ENCODE results near the gene CTSE.

The CTSE gene

GRCh38 chr1:206012086-206012859 lies 11.4 kb downstream of the CTSE start:
- Histone ChIP-seq H3K36me3 (no peaks in the 10 kb centered on the region), H3K9me3 (ENCODE audit: severe bottlenecking) (no peaks in the 10 kb centered on the region), H3K27me3 (ENCODE audit: insufficient read depth, low read depth, severe bottlenecking) (no peaks in the 10 kb centered on the region), H3K4me3 (ENCODE audit: low read depth, low read length) (no peak overlapping the region), H3K27ac (no peak overlapping the region)
- peak; percentile 29 for DNase-seq
- no peak for TF ChIP-seq CTCF (IDR thresholded peaks at IDR 0.05; ENCODE audit: low read depth, low read length)

GRCh38 chr1:206011057-206011456 lies 12.6 kb downstream of the CTSE start:
- DNase-seq, result peak; percentile 41
- H3K36me3 ChIP-seq, result no peaks in the 10 kb centered on the region
- no peaks in the 10 kb centered on the region for H3K27me3 ChIP-seq (ENCODE audit: insufficient read depth, low read depth, severe bottlenecking)
- H3K9me3 ChIP-seq (ENCODE audit: severe bottlenecking), result no peaks in the 10 kb centered on the region
- H3K4me3 ChIP-seq (ENCODE audit: low read depth, low read length), result no peak overlapping the region
- TF ChIP-seq CTCF (IDR thresholded peaks at IDR 0.05; ENCODE audit: low read depth, low read length), result no peak
- H3K27ac ChIP-seq, result no peak overlapping the region

GRCh38 chr1:206010060-206010459 lies 13.6 kb downstream of the CTSE start:
- Histone ChIP-seq H3K4me3 (ENCODE audit: low read depth, low read length) (no peak overlapping the region), H3K9me3 (ENCODE audit: severe bottlenecking) (no peaks in the 10 kb centered on the region), H3K27me3 (ENCODE audit: insufficient read depth, low read depth, severe bottlenecking) (no peaks in the 10 kb centered on the region), H3K27ac (no peak overlapping the region), H3K36me3 (no peaks in the 10 kb centered on the region)
- TF ChIP-seq CTCF (IDR thresholded peaks at IDR 0.05; ENCODE audit: low read depth, low read length), result no peak
- DNase-seq, result peak; percentile 9

DNA sequence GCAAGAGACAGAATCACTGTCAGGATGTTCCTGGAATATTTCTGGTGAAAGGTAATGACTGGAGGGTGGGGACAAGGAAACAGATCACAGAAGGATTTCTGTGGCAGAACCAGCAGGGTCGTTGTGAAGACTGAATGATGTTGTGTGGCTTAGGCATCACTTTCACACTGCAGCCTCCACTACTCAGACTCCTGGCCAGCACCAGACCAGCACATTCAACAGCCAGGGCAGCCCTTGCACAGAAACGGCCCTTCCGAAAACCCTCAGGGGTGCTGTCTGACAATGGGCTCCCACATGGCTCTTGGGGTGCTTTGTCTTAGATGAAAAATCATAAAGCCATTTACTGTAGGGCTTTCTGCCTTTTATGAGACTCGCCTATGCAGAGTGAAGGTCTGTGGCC lies 16.7 kb downstream of the CTSE start:
- DNase-seq, result peak; percentile 3
- no peak for TF ChIP-seq CTCF (IDR thresholded peaks at IDR 0.05; ENCODE audit: low read depth, low read length)
- Histone ChIP-seq H3K9me3 (ENCODE audit: severe bottlenecking) (no peaks in the 10 kb centered on the region), H3K4me3 (ENCODE audit: low read depth, low read length) (no peak overlapping the region), H3K27ac (no peak overlapping the region), H3K27me3 (ENCODE audit: insufficient read depth, low read depth, severe bottlenecking) (no peaks in the 10 kb centered on the region), H3K36me3 (no peaks in the 10 kb centered on the region)

GRCh38 chr1:206005778-206006180 lies 17.9 kb downstream of the CTSE start:
- TF ChIP-seq CTCF (IDR thresholded peaks at IDR 0.05; ENCODE audit: low read depth, low read length), result no peak

GRCh38 chr1:206005234-206005633 lies 18.5 kb downstream of the CTSE start:
- Histone ChIP-seq H3K27ac (no peak overlapping the region), H3K9me3 (ENCODE audit: severe bottlenecking) (peaks cover 3% of the 10 kb centered on the region), H3K27me3 (ENCODE audit: insufficient read depth, low read depth, severe bottlenecking) (no peaks in the 10 kb centered on the region), H3K36me3 (no peaks in the 10 kb centered on the region), H3K4me3 (ENCODE audit: low read depth, low read length) (no peak overlapping the region)
- DNase-seq, result peak; percentile 5
- no peak for TF ChIP-seq CTCF (IDR thresholded peaks at IDR 0.05; ENCODE audit: low read depth, low read length)

More at GRCh38 chr1:206005778-206006180, 17.9 kb downstream of the CTSE start:
- H3K36me3 ChIP-seq, result no peaks in the 10 kb centered on the region
- no peaks in the 10 kb centered on the region for H3K27me3 ChIP-seq (ENCODE audit: insufficient read depth, low read depth, severe bottlenecking)
- H3K4me3 ChIP-seq (ENCODE audit: low read depth, low read length), result no peak overlapping the region
- H3K27ac ChIP-seq, result no peak overlapping the region
- DNase-seq, result peak; percentile 6
- H3K9me3 ChIP-seq (ENCODE audit: severe bottlenecking), result no peaks in the 10 kb centered on the region

Data from WERI-Rb-1 (cell line).